B cell (primary cell): ENCODE results near the gene RING1.

ENCODE experiments used
- CTCF ChIP-seq: fragments of 200-600 bp; IDR thresholded peaks from one replicate; pipeline ENCODE4 v1.8.0; 2022; ENCODE audit warnings: antibody characterized with exemption, mild to moderate bottlenecking
- EZH2 ChIP-seq: IDR thresholded peaks from 2 replicates; pipeline ENCODE4 v1.6.1; 2012; ENCODE audit warnings: borderline replicate concordance, low read depth, mild to moderate bottlenecking, moderate library complexity, low read length; ENCODE audit not compliant: insufficient read depth, poor library complexity, severe bottlenecking

DNA sequence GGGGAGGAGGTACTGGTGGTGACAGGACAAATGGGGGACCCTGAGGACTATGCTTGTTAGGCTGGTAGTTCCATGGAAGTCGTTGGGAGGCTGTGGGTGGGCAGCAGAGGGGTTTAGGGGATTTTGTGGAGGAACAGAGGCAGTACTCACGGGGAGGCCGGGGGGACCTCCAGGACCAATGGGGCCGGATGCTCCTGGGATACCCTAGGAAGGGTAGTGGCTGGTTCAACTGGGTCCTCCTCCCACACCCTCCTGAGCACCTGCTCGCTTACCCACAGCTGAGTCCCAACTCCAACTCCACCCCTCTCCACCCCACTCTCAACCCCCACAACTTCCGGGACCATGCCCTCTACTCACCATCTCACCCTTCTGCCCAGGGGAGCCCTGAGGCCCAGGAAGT is 41.9 kb upstream of the RING1 start:
- no peak for TF ChIP-seq CTCF
- TF ChIP-seq EZH2 = no peak
